A673 (cell line): ENCODE results near the gene ATF7IP2. TPM values are rescaled to one million over a fixed set of nuclear protein-coding genes. Genes with fewer than 3 reads are reported as not detected.
"Not testable (repeated sequence)": the region's sequence is repeated elsewhere in the genome, so short reads cannot be mapped to it uniquely, and the experiment has no call there.

Experiments used
- BruUV-seq: library from RNA; stranded (reverse); fragments of 400-500 nt; replicated peaks from 2 replicates; lab custom pipeline; 2021; lab: Mats Ljungman, UMichigan
- CTCF ChIA-PET: fragments of 300-600 bp; sonication (Branson Sonifier 250); formaldehyde crosslinking; loops from one replicate; lab custom pipeline; 2022; ENCODE audit warnings: antibody characterized with exemption; lab: Charles Lee
- POLR2A ChIA-PET: fragments of 300-600 bp; sonication (Branson Sonifier 250); formaldehyde crosslinking; loops from one replicate; lab custom pipeline; 2022; ENCODE audit warnings: antibody characterized with exemption; ENCODE audit not compliant: low non-redundant PET; lab: Charles Lee
- DNase-seq: peaks from one replicate; pipeline ENCODE4 v3.0.0-alpha.2; 2015; ENCODE audit warnings: low spot score
- H3K27ac ChIP-seq: fragments of 200-600 bp; sonication (generic); 2 replicates; pipeline ENCODE4 v1.5.1; 2016; ENCODE audit warnings: mixed run types, low read depth, mild to moderate bottlenecking, mixed read lengths, antibody characterized with exemption, low read length; ENCODE audit not compliant: poor library complexity, severe bottlenecking
- H3K27me3 ChIP-seq: fragments of 200-600 bp; sonication (generic); replicated peaks from 2 replicates; pipeline ENCODE4 v1.6.1; 2017; ENCODE audit warnings: mixed run types, low read depth, mild to moderate bottlenecking, mixed read lengths, antibody characterized with exemption, low read length; ENCODE audit not compliant: insufficient read depth, poor library complexity
- H3K36me3 ChIP-seq: fragments of 200-600 bp; sonication (generic); 2 replicates; pipeline ENCODE4 v1.6.1; 2016; ENCODE audit warnings: mixed run types, mild to moderate bottlenecking, mixed read lengths, antibody characterized with exemption, low read length; ENCODE audit not compliant: insufficient read depth, poor library complexity, severe bottlenecking
- H3K4me1 ChIP-seq: fragments of 200-600 bp; sonication (generic); 2 replicates; pipeline ENCODE4 v1.6.1; 2017; ENCODE audit warnings: mixed run types, mild to moderate bottlenecking, mixed read lengths, antibody characterized with exemption, low read length; ENCODE audit not compliant: insufficient read depth, poor library complexity, severe bottlenecking
- H3K4me3 ChIP-seq: fragments of 200-600 bp; sonication (generic); 2 replicates; pipeline ENCODE4 v1.5.1; 2016; ENCODE audit warnings: low read depth, mixed run types, mild to moderate bottlenecking, mixed read lengths, low read length; ENCODE audit not compliant: poor library complexity, severe bottlenecking
- H3K9me3 ChIP-seq: fragments of 200-600 bp; sonication (generic); 2 replicates; pipeline ENCODE4 v1.6.1; 2016; ENCODE audit warnings: mixed run types, low read depth, mild to moderate bottlenecking, mixed read lengths, antibody characterized with exemption, low read length; ENCODE audit not compliant: poor library complexity, severe bottlenecking
- EZH2 ChIP-seq: fragments of 200-600 bp; sonication (generic); IDR thresholded peaks from 2 replicates; pipeline ENCODE4 v1.6.1; 2017; ENCODE audit warnings: borderline replicate concordance, low read depth, mild to moderate bottlenecking, mixed read lengths, antibody characterized with exemption, low read length; ENCODE audit not compliant: poor library complexity, severe bottlenecking
- intact Hi-C: fragments of 100-400 bp; cut with micrococcal nuclease; formaldehyde crosslinking; loops from one replicate; pipeline ENCODE4 v1.10.0; 2022; ENCODE audit not compliant: unreplicated experiment
- total RNA-seq: library from RNA; stranded (reverse); gene quantifications from 2 replicates; pipeline ENCODE4 v1.2.3, GENCODE V29; 2021
- TF ChIP-seq, protein P1 (sequence below): fragments of 300-800, 200-600 bp; sonication (generic); conservative IDR thresholded peaks from 2 replicates; pipeline ENCODE4 v1.5.1; 2017; ENCODE audit warnings: low read depth, mild to moderate bottlenecking, antibody characterized with exemption, low read length, moderate library complexity, mixed read lengths

ATF7IP2 gene
- total RNA-seq, 1 experiment from 2014 or later: 20.9 TPM

DNA sequence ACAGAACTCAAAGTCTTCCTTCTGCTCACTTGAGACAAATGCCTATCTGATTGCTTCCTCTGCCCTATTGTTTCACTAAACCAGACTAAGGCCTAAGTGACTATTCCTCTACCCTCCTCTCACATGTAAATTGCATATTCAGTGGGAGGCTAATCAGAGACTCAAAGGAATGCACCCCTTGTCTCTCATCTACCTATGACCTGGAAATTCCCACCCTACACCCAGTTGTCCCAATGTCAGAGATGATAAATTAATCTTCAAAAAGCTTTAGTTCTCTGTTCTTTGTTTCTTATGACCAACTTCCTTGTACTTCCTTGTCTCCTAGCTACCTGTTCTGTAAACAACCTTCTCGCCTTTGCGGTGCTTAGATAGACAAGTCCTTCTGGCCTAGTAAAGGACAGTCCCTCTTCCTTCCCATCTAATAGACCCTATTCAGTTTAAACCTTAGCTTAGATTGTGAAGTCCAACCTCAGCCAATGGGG lies 118.6 kb downstream of the ATF7IP2 start:
- ChIA-PET CTCF (interaction anchor here (0.7 kb wide), 1 partner anchor 164 kb away, joined by 3 read pairs; no protein-coding TSS in a partner anchor), POLR2A (interaction anchor here (0.6 kb wide), 1 partner anchor 316 kb away, joined by 5 read pairs; no protein-coding TSS in a partner anchor)
- no TSS peak for BruUV-seq
- H3K36me3 ChIP-seq: no peaks in the 10 kb centered on the region
- intact Hi-C loops: loop anchor here (10.0 kb wide), 2 partner anchors 120 to 1250 kb away; partner anchors contain the start of gene ATF7IP2
- no peak overlapping the region for H3K4me3 ChIP-seq
- H3K9me3 ChIP-seq: no peaks in the 10 kb centered on the region
- no peaks in the 10 kb centered on the region for H3K4me1 ChIP-seq
- no peak overlapping the region for H3K27ac ChIP-seq
- no peak for TF ChIP-seq EZH2
- TF ChIP-seq, protein P1, sequence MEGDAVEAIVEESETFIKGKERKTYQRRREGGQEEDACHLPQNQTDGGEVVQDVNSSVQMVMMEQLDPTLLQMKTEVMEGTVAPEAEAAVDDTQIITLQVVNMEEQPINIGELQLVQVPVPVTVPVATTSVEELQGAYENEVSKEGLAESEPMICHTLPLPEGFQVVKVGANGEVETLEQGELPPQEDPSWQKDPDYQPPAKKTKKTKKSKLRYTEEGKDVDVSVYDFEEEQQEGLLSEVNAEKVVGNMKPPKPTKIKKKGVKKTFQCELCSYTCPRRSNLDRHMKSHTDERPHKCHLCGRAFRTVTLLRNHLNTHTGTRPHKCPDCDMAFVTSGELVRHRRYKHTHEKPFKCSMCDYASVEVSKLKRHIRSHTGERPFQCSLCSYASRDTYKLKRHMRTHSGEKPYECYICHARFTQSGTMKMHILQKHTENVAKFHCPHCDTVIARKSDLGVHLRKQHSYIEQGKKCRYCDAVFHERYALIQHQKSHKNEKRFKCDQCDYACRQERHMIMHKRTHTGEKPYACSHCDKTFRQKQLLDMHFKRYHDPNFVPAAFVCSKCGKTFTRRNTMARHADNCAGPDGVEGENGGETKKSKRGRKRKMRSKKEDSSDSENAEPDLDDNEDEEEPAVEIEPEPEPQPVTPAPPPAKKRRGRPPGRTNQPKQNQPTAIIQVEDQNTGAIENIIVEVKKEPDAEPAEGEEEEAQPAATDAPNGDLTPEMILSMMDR: no peak
- no peak for DNase-seq
- H3K27me3 ChIP-seq: no peaks in the 10 kb centered on the region

DNA sequence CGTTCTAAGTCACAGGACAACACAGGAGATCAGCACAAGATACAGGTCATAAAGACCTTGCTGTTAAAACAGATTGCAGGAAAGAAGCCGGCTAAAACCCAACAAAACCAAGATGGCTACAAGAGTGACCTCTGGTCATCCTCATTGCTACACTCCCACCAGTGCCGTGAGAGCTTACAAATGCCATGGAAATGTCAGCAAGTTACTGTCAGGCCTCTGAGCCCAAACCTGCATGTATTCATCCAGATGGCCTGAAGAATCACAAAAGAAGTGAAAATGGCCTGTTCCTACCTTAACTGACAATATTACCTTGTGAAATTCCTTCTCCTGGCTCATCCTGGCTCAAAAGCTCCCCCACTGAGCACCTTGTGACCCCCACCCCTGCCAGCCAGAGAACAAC lies 119.4 kb downstream of the ATF7IP2 start:
- H3K4me1 ChIP-seq, H3K4me3 ChIP-seq, BruUV-seq, H3K27me3 ChIP-seq, DNase-seq, CTCF ChIA-PET, H3K9me3 ChIP-seq, H3K36me3 ChIP-seq, POLR2A ChIA-PET, H3K27ac ChIP-seq: not testable (repeated sequence)
- intact Hi-C loops: loop anchor here (5.0 to 10.0 kb wide), 3 partner anchors 120 to 1938 kb away; partner anchors contain the start of gene ATF7IP2

DNA sequence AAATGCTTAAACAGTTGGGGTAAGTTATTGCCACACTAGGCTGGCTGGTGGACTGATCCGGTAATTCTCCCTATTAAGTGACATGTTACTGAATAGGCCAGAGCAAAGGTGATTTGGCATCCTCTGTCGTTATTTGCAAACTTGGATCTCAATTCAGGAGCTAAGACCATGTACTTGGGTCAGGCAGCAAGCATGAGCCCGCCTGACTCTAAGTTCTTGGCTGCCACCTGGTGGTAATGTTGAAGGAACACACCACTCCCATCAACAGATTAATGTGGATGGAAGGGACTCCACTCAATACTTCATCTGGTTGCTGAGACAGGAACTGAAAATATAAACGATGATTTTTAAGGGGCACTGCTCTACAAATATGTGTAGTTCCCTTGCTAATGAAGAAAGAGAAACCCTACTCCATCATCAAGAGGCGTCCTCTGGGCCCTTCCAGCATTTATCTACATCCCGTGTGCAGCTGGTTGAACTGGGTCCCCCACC lies 123.7 kb downstream of the ATF7IP2 start:
- H3K9me3 ChIP-seq: no peaks in the 10 kb centered on the region
- no peak overlapping the region for H3K27ac ChIP-seq
- ChIA-PET CTCF (interaction anchor here (0.6 to 1.9 kb wide), 6 partner anchors 61 to 1251 kb away, joined by 3 to 17 read pairs (median 4); no protein-coding TSS in a partner anchor), POLR2A (interaction anchor here (0.6 kb wide), 1 partner anchor 99 kb away, joined by 3 read pairs; no protein-coding TSS in a partner anchor)
- intact Hi-C loops: loop anchor here (1.0 to 10.0 kb wide), 5 partner anchors 125 to 1942 kb away; partner anchors contain the start of gene ATF7IP2
- H3K36me3 ChIP-seq: no peaks in the 10 kb centered on the region
- TF ChIP-seq EZH2: no peak
- TF ChIP-seq, protein P1: peak; percentile 78
- H3K4me1 ChIP-seq: no peaks in the 10 kb centered on the region
- peak; percentile 83 for DNase-seq
- no peak overlapping the region for H3K4me3 ChIP-seq
- H3K27me3 ChIP-seq: no peaks in the 10 kb centered on the region
- BruUV-seq: no TSS peak
